HL-60 (cell line): ENCODE data around the gene MAPK7.

Experiments
- GABPA ChIP-seq: IDR thresholded peaks from 2 replicates; pipeline ENCODE4 v1.6.1; 2012; ENCODE audit warnings: low read depth
- POLR2AphosphoS5 ChIP-seq: IDR thresholded peaks from 2 replicates; pipeline ENCODE4 v1.6.1; 2012; ENCODE audit warnings: low read depth
- SPI1 ChIP-seq: IDR thresholded peaks from 2 replicates; pipeline ENCODE4 v1.6.1; 2012; ENCODE audit warnings: low read depth, mild to moderate bottlenecking, borderline replicate concordance
- TF ChIP-seq, protein P1 (sequence below): IDR thresholded peaks from one replicate; pipeline ENCODE4 v1.5.1; 2011; ENCODE audit warnings: low read length, control low read depth, inconsistent platforms; ENCODE audit not compliant: insufficient read depth
- TF ChIP-seq, protein P2 (sequence below): IDR thresholded peaks from 2 replicates; pipeline ENCODE4 v1.6.1; 2012; ENCODE audit warnings: low read depth; ENCODE audit not compliant: insufficient replicate concordance

DNA sequence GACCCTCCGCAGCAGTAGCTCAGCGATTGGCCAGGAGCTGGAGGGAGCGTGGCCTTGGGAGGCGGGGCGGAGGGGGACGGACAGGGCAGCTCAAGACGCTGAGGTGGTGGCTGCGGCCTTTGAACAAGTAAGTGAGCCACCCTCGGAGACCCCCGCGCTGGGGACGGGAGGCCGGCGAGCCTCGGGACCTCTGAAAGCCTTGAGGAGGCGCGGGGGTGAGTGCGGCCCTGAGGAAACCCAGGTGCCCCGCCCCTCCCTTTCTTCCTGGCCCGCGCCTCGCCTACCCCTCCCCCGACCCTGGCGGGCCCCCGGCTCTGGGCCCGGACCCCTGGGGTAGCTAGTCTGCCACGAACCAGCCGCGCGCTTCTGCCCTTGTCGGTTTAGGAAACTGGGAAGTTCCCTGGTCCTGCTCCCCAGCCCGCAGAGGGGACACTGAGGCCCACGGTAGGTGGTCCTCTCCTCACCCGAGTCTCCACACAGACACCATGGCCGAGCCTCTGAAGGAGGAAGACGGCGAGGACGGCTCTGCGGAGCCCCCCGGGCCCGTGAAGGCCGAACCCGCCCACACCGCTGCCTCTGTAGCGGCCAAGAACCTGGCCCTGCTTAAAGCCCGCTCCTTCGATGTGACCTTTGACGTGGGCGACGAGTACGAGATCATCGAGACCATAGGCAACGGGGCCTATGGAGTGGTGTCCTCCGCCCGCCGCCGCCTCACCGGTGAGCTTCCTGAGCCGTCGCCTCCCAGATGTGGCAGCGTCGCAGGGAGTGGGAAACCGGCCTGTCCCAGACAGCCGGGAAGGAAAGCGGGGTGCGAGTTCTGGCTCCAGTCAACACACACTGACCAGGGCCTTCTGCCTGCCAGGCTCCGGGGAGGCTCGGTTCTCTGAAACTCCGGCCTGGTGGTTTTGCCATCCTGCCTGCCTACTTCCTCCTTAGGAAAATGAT lies at the start of gene MAPK7:
- TF ChIP-seq, protein P1, sequence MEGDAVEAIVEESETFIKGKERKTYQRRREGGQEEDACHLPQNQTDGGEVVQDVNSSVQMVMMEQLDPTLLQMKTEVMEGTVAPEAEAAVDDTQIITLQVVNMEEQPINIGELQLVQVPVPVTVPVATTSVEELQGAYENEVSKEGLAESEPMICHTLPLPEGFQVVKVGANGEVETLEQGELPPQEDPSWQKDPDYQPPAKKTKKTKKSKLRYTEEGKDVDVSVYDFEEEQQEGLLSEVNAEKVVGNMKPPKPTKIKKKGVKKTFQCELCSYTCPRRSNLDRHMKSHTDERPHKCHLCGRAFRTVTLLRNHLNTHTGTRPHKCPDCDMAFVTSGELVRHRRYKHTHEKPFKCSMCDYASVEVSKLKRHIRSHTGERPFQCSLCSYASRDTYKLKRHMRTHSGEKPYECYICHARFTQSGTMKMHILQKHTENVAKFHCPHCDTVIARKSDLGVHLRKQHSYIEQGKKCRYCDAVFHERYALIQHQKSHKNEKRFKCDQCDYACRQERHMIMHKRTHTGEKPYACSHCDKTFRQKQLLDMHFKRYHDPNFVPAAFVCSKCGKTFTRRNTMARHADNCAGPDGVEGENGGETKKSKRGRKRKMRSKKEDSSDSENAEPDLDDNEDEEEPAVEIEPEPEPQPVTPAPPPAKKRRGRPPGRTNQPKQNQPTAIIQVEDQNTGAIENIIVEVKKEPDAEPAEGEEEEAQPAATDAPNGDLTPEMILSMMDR: no peak
- TF ChIP-seq POLR2AphosphoS5 (no peak), SPI1 (no peak), GABPA (no peak)
- TF ChIP-seq, protein P2, sequence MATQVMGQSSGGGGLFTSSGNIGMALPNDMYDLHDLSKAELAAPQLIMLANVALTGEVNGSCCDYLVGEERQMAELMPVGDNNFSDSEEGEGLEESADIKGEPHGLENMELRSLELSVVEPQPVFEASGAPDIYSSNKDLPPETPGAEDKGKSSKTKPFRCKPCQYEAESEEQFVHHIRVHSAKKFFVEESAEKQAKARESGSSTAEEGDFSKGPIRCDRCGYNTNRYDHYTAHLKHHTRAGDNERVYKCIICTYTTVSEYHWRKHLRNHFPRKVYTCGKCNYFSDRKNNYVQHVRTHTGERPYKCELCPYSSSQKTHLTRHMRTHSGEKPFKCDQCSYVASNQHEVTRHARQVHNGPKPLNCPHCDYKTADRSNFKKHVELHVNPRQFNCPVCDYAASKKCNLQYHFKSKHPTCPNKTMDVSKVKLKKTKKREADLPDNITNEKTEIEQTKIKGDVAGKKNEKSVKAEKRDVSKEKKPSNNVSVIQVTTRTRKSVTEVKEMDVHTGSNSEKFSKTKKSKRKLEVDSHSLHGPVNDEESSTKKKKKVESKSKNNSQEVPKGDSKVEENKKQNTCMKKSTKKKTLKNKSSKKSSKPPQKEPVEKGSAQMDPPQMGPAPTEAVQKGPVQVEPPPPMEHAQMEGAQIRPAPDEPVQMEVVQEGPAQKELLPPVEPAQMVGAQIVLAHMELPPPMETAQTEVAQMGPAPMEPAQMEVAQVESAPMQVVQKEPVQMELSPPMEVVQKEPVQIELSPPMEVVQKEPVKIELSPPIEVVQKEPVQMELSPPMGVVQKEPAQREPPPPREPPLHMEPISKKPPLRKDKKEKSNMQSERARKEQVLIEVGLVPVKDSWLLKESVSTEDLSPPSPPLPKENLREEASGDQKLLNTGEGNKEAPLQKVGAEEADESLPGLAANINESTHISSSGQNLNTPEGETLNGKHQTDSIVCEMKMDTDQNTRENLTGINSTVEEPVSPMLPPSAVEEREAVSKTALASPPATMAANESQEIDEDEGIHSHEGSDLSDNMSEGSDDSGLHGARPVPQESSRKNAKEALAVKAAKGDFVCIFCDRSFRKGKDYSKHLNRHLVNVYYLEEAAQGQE: no peak
